ENCODE data around the gene STK40. TPM values are rescaled to one million over a fixed set of nuclear protein-coding genes. Genes with fewer than 3 reads are reported as not detected.

STK40 gene
- total RNA-seq, 1 donor: 12.9 TPM

GRCh38 chr1:36309397-36309796, 76.3 kb downstream of the STK40 start:
- no peak for TF ChIP-seq CTCF (IDR thresholded peaks at IDR 0.05; ENCODE audit: insufficient read depth, low read length)
- DNase-seq (ENCODE audit: low read depth): no peak
- H3K4me3 ChIP-seq (ENCODE audit: low read depth, low read length): no peak overlapping the region

- no peak for TF ChIP-seq CTCF (IDR thresholded peaks at IDR 0.05; ENCODE audit: insufficient read depth, low read length)
- peak overlapping the region; percentile 72 for H3K4me3 ChIP-seq (ENCODE audit: low read depth, low read length)
- no peak for DNase-seq (ENCODE audit: low read depth)
Measured at GRCh38 chr1:36307601-36308330, 78.0 kb downstream of the STK40 start.

- DNase-seq (ENCODE audit: low read depth): peak; percentile 85
- peak overlapping the region; percentile 72 for H3K4me3 ChIP-seq (ENCODE audit: low read depth, low read length)
- TF ChIP-seq CTCF (IDR thresholded peaks at IDR 0.05; ENCODE audit: insufficient read depth, low read length): no peak
Measured at GRCh38 chr1:36306902-36307456, 78.7 kb downstream of the STK40 start.

- DNase-seq (ENCODE audit: low read depth): no peak
- H3K4me3 ChIP-seq (ENCODE audit: low read depth, low read length): peak within 1 kb of the TSS; percentile 72
- no peak for TF ChIP-seq CTCF (IDR thresholded peaks at IDR 0.05; ENCODE audit: insufficient read depth, low read length)
Measured at GRCh38 chr1:36306210-36306901, 79.4 kb downstream of the STK40 start, which contains the start of gene SH3D21. Gene SH3D21 (plus strand): TSS chr1:36306368. CDS start chr1:36306421, 53 bp downstream.

- TF ChIP-seq CTCF (IDR thresholded peaks at IDR 0.05; ENCODE audit: insufficient read depth, low read length): no peak
- DNase-seq (ENCODE audit: low read depth): no peak
- no peak overlapping the region for H3K4me3 ChIP-seq (ENCODE audit: low read depth, low read length)
Measured at GRCh38 chr1:36305915-36306209, 79.9 kb downstream of the STK40 start.

- no peak overlapping the region for H3K4me3 ChIP-seq (ENCODE audit: low read depth, low read length)
- TF ChIP-seq CTCF (IDR thresholded peaks at IDR 0.05; ENCODE audit: insufficient read depth, low read length): no peak
- DNase-seq (ENCODE audit: low read depth): no peak
Measured at GRCh38 chr1:36304970-36305914, 80.5 kb downstream of the STK40 start.

Measured in fibroblast of the aortic adventitia (primary cell).